ENCODE measurements around the gene HCN1.

GRCh38 chr5:45264447-45264846 is 431.7 kb downstream of the HCN1 start:
- no peak for TF ChIP-seq CTCF (IDR thresholded peaks at IDR 0.05)
- TF ChIP-seq POLR2A (IDR thresholded peaks at IDR 0.05), result no peak
